Glomerular visceral epithelial cell (primary cell): Measurements from ENCODE around the gene UBE3A.
A peak's percentile ranks its signal among the peaks of the same experiment; 100 is the strongest.
"Not testable (repeated sequence)": the region's sequence is repeated elsewhere in the genome, so short reads cannot be mapped to it uniquely, and the experiment has no call there.

Experiments used
- DNase-seq: peaks from one replicate; pipeline ENCODE4 v3.0.0-alpha.2; 2016; ENCODE audit errors: extremely low spot score

Gene UBE3A

DNA sequence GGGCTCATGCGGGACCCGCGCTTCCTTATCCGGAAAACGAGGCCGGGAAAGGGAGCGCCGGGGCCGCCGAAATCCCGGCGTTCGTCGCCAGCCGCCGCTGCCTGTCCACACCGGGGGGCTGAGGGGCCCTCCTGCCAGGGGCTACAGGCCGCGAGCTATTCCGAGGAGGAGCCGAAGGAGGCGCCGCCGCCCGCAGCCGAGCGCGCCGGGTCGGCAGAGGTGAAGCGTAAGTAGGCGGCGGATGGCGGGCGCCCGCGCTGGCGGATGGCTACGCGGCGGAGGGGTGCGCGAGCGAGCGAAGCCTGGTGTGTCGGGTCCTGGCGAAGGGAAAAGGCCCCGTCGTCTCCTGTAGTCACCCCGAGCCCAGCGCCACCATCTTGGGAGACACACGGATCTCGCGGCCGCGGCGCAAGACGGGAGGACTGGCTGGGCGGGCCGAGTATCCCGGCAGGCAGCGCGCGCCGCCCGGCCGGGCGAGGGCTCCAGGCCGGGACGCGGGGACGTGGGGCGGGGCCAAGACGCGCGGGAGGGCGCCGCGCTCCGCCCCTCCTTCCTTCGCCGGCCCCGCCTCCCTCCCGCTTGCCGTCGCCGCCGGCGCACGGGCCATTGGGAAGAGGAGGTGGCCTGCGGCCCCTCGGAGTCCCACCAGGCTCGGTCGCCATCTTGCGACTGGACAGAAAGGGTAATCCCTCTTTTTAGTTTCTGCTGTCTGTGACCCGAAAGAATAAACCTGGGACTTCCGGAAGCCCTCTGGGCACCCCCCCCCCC lies at the start of gene UBE3A:
Gene UBE3A (minus strand): TSS at position 424 of the 768 bp plus-strand sequence. CDS start 29,917 bp downstream, outside the sequence.
- DNase-seq = peak; percentile 95

GRCh38 chr15:25487226-25487884 lies 48.5 kb upstream of the UBE3A start:
- no peak for DNase-seq

DNA sequence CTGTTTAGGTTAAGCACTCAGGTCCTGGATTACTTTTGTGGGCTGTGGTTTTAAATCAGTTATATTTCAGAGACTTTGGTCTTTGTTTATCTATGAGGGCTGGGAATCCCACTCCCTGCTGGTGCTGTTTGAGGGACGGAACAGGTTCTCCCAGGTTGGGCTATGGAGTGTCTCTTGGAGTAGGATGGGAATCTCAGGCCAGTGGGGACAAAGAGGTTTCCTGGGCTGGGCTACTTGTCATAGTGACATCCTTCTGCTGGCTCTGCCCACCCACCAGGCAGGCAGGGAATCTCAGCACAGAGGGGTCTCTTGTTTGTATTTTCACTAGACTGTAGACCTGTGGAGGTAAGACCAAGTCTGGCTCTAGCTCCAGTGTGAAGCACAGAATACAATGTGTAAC lies 47.2 kb upstream of the UBE3A start:
- no peak for DNase-seq

GRCh38 chr15:25481208-25481859 lies 42.5 kb upstream of the UBE3A start:
- DNase-seq = no peak

DNA sequence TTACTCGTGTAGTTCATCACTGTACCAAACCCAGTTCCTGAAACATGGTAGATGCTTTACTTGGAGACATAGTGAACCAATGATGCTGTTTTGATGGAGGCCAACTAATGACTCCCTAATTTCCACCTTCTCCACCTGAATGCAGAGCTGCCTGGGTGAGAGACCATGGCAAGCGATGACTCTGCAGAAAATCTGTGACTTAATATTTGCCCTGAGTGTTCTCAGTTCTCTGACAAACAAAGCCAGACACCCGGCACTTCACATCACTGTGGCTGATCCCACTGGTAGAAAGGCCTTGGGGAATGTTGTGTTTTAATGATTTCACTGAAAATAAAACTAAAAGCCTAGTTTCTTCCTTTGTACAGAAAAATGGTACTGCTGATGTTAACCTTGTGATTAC lies 39.5 kb upstream of the UBE3A start:
- no peak for DNase-seq

DNA sequence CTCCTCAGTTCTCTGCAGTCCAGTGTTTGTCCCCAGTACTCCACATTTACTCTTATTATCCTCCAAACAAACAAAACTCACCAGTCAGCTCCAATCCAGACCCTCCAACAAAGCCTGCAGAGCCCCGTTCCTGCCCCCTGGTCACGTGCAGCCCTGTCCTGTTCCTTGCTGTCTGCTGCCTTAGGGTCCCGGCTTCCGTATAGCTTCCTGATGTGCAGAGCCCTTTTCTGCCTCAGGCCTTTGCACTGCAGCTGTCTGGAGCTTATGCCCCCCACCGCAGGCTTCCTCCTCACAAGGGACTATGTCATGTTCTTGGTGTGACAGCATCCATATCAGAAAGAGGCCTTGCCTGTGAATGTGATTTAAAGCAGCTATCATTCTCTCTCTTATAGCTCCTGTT lies 39.0 kb upstream of the UBE3A start:
- DNase-seq = no peak

- no peak for DNase-seq
Measured at GRCh38 chr15:25474251-25474650, 35.4 kb upstream of the UBE3A start.

DNA sequence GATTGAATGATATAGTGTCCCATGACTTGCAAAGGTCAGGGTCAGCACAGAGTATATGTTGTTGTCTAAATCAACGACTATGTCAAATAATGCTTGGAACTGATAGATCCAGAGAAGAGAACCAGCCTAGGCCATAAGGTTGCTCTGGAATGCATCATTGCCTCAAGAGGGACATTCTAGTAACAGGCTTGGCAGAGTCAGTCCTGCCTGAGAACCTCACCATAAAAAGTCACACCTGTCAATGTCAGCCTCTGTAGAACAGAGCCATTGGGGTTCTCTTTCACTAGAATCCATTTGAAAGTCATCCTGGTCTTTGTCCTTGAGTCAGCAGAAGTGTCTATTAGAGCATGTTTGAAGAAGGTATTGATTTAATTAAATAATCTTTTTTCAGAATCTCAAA lies 31.4 kb upstream of the UBE3A start:
- no peak for DNase-seq

DNA sequence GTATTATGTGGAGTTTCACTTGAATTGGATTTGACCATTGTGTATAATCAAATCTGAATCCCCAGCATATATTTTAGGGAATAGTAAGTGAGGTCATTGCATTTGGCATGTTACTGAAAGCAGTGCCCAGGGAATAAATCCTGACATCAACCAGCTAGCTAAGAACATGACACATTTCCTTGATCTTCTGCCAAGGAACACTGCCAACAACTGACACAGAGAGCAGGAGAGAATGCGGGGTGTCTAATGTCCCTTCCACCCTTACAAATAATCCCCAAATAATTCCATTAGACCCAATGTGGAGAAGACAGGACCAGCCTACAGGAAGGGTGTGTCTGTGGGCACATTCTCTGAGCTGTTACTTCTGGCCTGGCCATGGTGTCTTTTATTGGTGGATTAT lies 30.6 kb upstream of the UBE3A start:
- peak; percentile 12 for DNase-seq

DNA sequence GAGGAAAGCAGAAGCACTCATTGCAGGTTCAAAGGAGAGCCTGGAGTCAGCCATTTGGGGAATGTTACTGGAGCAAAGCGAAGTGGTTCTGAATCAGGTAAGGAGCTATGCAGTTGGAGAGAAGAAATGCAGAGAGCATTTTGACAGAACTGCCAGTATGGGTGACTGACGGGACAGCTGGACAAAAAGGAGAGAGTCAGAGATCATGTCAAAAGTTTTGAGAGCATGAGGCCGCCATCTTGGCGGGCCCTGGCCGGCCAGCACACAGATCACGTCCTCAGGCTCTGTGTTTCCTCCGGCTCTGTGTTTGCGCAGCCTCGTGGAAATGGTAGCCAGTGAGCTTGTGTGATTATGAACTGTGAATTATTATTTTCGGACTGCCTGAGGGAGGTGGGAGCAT lies 29.8 kb upstream of the UBE3A start:
- no peak for DNase-seq

DNA sequence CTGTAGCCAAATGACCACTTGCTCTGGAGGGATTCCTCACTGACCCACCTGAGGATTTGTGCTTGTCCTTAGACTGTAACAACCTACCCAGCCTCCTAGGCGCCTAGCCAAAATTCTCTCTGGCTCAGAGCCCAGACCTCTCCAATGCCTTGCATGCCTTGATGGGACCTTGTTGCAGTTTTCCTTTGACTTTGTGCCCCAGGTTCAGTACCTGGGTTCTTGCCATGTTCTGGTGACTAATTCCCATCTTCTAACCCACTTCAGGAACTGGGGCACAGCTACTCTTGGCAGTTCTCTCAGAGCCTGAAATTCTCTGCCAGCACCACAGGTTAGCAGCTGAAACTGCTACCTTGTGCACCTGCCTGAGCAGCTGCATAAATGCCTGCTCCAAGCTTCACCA lies 27.0 kb upstream of the UBE3A start:
- no peak for DNase-seq

DNA sequence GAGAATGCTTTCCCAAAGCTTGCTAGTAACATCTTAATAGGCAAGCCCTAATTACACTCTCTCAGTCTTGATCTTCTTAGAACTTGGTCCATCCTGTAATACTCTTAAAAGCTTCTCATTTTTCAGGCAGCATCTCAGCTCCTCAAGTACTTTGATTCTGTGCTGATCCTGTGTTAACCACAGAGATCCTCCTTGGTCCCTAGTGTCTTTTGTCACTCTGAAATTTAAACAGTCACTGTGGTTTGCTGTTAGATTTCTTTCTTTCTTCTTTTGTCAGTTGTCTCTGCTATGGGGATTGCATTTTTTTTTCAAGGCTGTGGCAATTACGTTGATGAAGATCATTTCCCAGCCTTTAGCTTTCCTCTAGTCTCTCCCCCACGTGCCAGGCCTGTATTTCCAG lies 26.0 kb upstream of the UBE3A start:
- no peak for DNase-seq

- DNase-seq = no peak
Measured at GRCh38 chr15:25464383-25464782, 25.6 kb upstream of the UBE3A start.

GRCh38 chr15:25456196-25456595 lies 17.4 kb upstream of the UBE3A start:
- DNase-seq = no peak

GRCh38 chr15:25455226-25455625 lies 16.4 kb upstream of the UBE3A start:
- DNase-seq = no peak

GRCh38 chr15:25454771-25455170 lies 15.9 kb upstream of the UBE3A start:
- no peak for DNase-seq

- DNase-seq = not testable (repeated sequence)
Measured at GRCh38 chr15:25453246-25453645, 14.4 kb upstream of the UBE3A start.

DNA sequence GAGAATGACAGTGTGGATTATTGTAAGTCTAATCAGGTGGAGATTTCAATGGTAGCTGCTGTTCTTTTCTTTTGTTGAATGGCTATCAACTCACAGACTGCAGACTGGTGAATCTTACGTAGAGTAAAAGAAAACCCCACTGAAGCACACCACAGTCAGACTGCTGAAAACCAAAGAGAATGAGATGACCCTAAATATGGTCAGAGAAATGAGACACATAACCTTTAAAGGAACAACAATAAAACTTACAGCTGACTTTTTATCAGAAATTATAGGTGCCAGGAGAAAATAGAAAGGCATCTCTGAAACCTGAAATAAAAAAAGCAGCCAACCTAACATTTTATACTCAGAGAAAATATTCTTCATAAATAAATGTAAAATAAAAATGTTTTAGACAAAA lies 12.7 kb upstream of the UBE3A start:
- no peak for DNase-seq

GRCh38 chr15:25450163-25450562 lies 11.3 kb upstream of the UBE3A start:
- DNase-seq = no peak

DNA sequence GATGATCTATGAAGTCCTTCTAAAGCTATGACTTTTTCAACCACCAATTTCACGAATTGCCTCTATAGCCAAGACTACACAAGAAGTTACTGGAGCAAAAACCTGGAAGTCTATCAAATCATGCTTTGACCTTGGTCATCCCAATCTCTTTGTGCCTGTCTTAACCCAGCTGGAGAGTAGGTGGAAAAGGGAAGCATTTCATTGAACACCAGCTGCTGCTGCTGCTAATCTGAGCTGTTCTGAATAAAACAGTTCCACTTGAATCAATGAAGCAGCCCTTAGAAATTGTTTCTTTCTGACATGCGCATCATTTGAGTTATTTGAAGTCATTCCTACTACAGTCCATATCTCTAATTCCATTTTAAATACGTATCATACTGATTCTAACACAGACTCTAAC lies 7.3 kb upstream of the UBE3A start:
- DNase-seq = no peak

DNA sequence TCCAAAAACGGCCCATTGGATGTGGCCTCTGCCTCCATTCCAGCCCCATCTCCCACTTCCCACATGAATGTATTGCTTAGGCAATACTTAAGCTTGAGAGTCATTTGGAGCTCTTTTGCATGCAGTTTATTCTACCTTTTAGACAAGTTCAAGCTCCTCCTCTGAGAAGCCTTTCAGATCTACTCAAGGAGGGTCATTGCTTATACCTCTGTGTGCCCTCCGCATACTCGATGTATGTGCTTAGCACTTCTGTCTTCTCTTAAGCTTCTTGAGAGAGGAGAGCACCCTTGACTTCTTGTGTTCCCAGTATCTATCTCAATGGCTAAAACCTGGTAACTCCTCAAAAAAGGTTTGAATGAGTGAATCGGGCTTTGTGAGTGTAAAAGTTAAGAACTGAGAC lies 6.6 kb upstream of the UBE3A start:
- no peak for DNase-seq

- DNase-seq = no peak
Measured at GRCh38 chr15:25441111-25441510, 2.3 kb upstream of the UBE3A start.

GRCh38 chr15:25439369-25439836 lies 579 bp upstream of the UBE3A start:
- peak; percentile 30 for DNase-seq
